Muscle layer of colon (tissue), 2 donors: ENCODE results near the gene OR4M1.
"Not testable (repeated sequence)": the region's sequence is repeated elsewhere in the genome, so short reads cannot be mapped to it uniquely, and the experiment has no call there.

Experiments
- H3K27ac ChIP-seq: one replicate; pipeline ENCODE4 v1.7.0; 2013; ENCODE audit warnings: low read depth, mild to moderate bottlenecking, low read length, moderate library complexity
- H3K27me3 ChIP-seq, 2 donors: one replicate each; pipeline ENCODE4 v1.7.0; 2013; ENCODE audit warnings: low read length in 2 of 2, mild to moderate bottlenecking in 2 of 2; ENCODE audit not compliant: insufficient read depth in 2 of 2, control insufficient read depth in 1 of 2
- H3K36me3 ChIP-seq: one replicate; pipeline ENCODE4 v1.7.0; 2013; ENCODE audit warnings: mild to moderate bottlenecking, low read length; ENCODE audit not compliant: insufficient read depth
- H3K4me1 ChIP-seq: one replicate; pipeline ENCODE4 v1.7.0; 2013; ENCODE audit warnings: mild to moderate bottlenecking, low read length; ENCODE audit not compliant: insufficient read depth
- H3K4me3 ChIP-seq, 2 donors: one replicate each; pipeline ENCODE4 v1.7.0; 2013; ENCODE audit warnings: low read length in 2 of 2, low read depth in 1 of 2, mild to moderate bottlenecking in 1 of 2, moderate library complexity in 1 of 2
- H3K9ac ChIP-seq: one replicate; pipeline ENCODE4 v1.7.0; 2013; ENCODE audit warnings: low read length
- H3K9me3 ChIP-seq: one replicate; pipeline ENCODE4 v1.7.0; 2013; ENCODE audit warnings: mild to moderate bottlenecking, low read length
- donor health status: abdominal sarcoma.
- donor health status: Adenocarcinoma of cecum.

OR4M1 gene, protein sequence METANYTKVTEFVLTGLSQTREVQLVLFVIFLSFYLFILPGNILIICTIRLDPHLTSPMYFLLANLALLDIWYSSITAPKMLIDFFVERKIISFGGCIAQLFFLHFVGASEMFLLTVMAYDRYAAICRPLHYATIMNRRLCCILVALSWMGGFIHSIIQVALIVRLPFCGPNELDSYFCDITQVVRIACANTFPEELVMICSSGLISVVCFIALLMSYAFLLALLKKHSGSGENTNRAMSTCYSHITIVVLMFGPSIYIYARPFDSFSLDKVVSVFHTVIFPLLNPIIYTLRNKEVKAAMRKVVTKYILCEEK

DNA sequence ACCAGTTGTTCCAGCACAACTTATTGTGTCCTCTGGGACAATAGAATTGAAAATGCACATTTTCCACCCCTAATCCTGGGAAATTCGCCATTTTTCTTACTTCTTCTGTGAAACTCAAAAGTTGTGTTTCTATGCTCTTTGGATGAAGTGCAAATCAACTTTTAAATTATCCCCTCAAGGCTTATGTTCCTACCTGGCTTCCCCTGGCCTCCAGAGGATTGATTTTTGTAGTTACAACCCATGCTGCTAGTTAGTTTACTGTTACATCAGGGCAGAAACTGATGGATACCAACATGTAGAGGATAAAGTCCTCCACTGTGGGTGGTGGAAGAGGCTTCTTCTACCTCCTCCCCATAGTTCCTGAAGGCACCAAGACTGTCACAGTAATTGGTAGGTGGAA is at the start of gene OR4M1:
TSS of gene OR4M1 (plus strand) at position 301 of the 400 bp plus-strand sequence. CDS start 6,819 bp downstream, outside the sequence.
- not testable (repeated sequence) for H3K4me1 ChIP-seq, H3K27me3 ChIP-seq, H3K9me3 ChIP-seq, H3K27ac ChIP-seq, H3K4me3 ChIP-seq, H3K9ac ChIP-seq, H3K36me3 ChIP-seq

- H3K36me3 ChIP-seq, result no peaks in the 10 kb centered on the region
- H3K4me1 ChIP-seq, result no peaks in the 10 kb centered on the region
- H3K9me3 ChIP-seq, result no peaks in the 10 kb centered on the region
- no peak overlapping the region for H3K27ac ChIP-seq
- no peak overlapping the region for H3K4me3 ChIP-seq
- H3K9ac ChIP-seq, result no peak overlapping the region
- H3K27me3 ChIP-seq, result no peaks in the 10 kb centered on the region
These were observed 43.9 kb upstream of the OR4M1 start for GRCh38 chr14:19729359-19729758.

DNA sequence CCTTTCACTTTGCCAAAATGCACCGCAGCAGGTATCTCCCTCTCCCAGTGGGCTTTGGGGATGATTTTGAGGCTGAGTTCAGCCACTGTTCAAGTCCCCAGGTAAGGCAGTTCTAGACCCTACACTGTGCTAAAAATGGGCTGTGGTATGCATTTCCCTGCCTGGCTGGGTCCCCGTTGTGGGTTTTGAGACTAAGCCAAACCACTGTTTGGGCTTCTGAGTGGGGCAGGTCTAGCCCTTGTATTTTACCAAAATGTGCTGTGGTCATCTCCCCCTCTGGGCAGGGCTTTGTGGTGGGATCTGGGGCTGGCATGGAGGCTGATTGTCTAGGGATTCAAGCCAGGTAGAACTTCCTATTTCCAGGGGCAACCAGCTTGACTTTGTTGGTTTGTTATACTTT is 43.5 kb upstream of the OR4M1 start:
- no peak overlapping the region for H3K27ac ChIP-seq
- no peaks in the 10 kb centered on the region for H3K4me1 ChIP-seq
- H3K36me3 ChIP-seq, result no peaks in the 10 kb centered on the region
- H3K4me3 ChIP-seq, result no peak overlapping the region
- no peaks in the 10 kb centered on the region for H3K9me3 ChIP-seq
- H3K27me3 ChIP-seq, result no peaks in the 10 kb centered on the region
- H3K9ac ChIP-seq, result no peak overlapping the region

DNA sequence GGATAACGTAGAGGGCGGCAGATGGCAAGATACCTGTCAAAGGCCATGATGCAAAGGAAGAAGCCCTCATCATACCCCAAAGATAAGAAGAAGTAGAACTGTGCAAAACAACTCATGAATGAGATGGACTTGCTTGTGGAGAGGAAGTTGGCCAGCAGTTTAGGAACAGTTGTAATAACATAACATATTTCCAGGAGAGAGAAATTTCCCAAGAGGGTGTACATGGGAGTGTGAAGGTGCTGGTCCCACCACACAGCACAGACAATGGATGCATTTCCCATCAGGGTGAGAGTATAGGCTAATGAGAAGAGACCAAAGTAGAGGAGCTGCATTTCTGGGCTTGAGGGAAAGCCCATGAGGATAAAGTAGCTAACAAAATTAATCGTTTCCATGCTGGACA is 39.4 kb upstream of the OR4M1 start:
- not testable (repeated sequence) for H3K9me3 ChIP-seq, H3K36me3 ChIP-seq

DNA sequence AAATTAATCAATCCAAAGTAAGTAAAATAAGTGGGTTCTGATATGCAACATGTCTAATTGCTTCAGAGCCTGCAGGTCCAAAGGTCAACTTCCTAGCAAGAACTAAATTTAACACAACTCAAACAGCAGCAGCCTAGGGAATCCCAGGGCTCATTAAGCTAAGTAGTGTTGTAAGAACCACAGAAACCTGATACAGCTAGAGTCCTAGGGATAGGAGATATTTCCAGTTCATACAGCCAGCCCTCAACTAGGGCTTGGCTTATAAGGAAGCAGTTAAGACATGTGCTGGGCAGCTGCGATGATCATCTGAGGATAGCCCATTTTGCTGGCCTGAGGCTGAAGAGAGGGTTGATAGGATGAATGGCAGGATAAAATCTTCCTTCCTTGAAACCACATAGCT is 30.0 kb upstream of the OR4M1 start, which contains the start of gene OR4Q3:
TSS of gene OR4Q3 (plus strand) at position 316 of the 400 bp plus-strand sequence.
- Histone ChIP-seq H3K4me3 (no peak within 1 kb of the TSS), H3K9me3 (no peaks in the 10 kb centered on the region), H3K27me3 (no peaks in the 10 kb centered on the region), H3K36me3 (no peaks in the 10 kb centered on the region), H3K9ac (no peak within 1 kb of the TSS), H3K27ac (no peak within 1 kb of the TSS), H3K4me1 (no peaks in the 10 kb centered on the region)

More for the DNA sequence above, 39.4 kb upstream of the OR4M1 start:
- not testable (repeated sequence) for H3K27ac ChIP-seq, H3K27me3 ChIP-seq, H3K4me3 ChIP-seq, H3K4me1 ChIP-seq, H3K9ac ChIP-seq

DNA sequence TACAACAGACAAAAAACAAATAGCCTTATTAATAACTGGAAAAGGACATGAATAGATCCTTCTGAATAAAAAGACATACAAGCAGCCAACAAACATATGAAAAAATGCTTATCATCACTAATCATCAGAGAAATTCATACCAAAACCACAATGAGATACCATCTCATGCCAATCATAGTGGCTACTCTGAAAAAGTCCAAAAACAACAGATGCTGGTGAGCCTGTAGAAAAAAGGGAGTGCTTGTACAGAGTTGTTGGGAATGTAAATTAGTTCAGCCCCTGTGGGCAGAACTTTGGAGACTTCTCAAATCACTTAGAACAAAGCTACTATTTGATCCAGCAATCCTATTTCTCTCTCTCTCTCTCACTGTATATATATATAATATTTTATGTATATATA is 21.0 kb upstream of the OR4M1 start:
- not testable (repeated sequence) for H3K36me3 ChIP-seq, H3K9ac ChIP-seq, H3K4me3 ChIP-seq, H3K4me1 ChIP-seq, H3K9me3 ChIP-seq, H3K27me3 ChIP-seq, H3K27ac ChIP-seq

DNA sequence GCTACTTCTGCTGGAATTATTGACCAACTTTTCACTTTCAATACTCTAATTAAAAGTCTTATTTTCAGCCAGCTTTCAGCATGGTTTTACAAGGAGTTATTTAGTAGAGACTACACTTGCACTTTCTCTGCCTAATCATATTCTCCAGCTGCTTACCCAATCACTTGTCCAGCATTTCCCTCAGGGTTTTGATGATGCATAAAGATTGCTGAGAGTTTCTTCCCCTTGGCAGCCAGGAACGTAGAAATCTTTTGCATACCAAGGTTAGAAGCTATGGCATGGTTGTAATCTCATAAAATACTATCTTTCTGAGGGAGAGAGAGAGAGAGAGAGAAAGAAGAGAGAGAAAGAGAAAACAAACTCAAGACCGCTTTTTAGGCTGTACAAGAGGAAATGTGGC is 19.1 kb upstream of the OR4M1 start:
- H3K4me1 ChIP-seq, result no peaks in the 10 kb centered on the region
- H3K9ac ChIP-seq, result no peak overlapping the region
- H3K27me3 ChIP-seq, result no peaks in the 10 kb centered on the region

DNA sequence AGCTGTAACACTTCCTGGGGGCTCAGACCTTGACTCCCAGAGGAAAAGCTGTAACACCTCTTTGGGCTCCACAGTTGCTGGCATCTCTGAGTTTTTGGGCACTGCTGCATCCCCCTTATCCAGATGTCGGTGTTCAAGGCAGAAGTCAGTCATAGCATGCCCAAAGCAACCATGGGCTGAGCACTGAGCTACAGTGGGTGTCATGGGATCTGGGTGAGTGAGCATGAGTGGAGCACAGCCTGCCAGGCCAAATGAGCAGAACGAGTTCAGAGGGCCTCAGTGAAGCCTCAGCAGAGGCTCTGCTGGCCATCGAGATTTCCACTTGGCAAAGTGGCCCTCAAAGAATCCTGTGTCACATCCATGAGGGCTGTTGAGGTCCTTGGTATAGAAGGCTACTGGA is 1.8 kb upstream of the OR4M1 start:
- H3K9me3 ChIP-seq, H3K9ac ChIP-seq, H3K27ac ChIP-seq, H3K36me3 ChIP-seq, H3K4me3 ChIP-seq, H3K4me1 ChIP-seq, H3K27me3 ChIP-seq: not testable (repeated sequence)

More for the DNA sequence above, 19.1 kb upstream of the OR4M1 start:
- Histone ChIP-seq H3K27ac (no peak overlapping the region), H3K36me3 (no peaks in the 10 kb centered on the region), H3K9me3 (no peaks in the 10 kb centered on the region), H3K4me3 (no peak overlapping the region)

GRCh38 chr14:19771895-19772430 is 1.3 kb upstream of the OR4M1 start:
- Histone ChIP-seq H3K4me1 (no peaks in the 10 kb centered on the region), H3K36me3 (no peaks in the 10 kb centered on the region), H3K27me3 (no peaks in the 10 kb centered on the region), H3K27ac (no peak overlapping the region), H3K4me3 (no peak overlapping the region), H3K9me3 (no peaks in the 10 kb centered on the region), H3K9ac (no peak overlapping the region)

DNA sequence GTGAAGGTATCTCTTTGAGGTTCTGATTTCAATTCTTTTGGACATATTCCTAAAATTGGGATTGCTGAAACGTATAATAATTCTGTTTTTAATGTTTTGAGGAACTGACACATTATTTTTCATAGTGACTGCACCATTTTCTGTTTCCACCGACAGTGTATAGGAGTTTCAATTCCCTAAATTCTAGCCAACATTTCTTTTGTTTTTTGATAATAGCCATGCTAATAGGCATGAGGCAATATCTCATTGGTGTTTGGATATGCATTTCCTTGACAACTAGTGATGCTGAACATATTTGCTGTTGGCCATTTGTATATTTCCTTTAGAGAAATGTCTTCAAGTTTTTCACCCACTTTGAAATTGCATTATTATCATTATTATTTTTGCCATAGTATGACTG is 850 bp upstream of the OR4M1 start:
- not testable (repeated sequence) for H3K9me3 ChIP-seq, H3K27ac ChIP-seq, H3K4me3 ChIP-seq, H3K36me3 ChIP-seq, H3K27me3 ChIP-seq, H3K9ac ChIP-seq, H3K4me1 ChIP-seq

DNA sequence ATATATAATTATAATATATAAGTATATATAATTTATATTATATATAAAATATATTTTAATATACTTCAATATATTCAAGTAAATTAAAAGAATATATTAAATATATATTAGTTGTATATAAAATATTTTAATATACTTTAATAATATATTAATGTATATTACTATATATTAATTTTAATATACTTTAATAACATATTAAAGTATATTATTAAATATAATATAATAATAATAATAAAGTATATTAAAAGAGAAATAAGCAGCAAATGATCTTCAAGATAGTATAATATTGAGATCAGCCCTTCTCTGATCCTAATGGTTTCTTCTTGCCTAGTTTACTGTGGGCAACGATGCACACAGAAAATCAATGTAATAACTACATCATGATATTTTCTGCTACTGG is 2.3 kb downstream of the OR4M1 start:
- Histone ChIP-seq H3K4me3 (no peak overlapping the region), H3K9ac (no peak overlapping the region), H3K9me3 (no peaks in the 10 kb centered on the region), H3K36me3 (no peaks in the 10 kb centered on the region), H3K27me3 (no peaks in the 10 kb centered on the region), H3K27ac (no peak overlapping the region), H3K4me1 (no peaks in the 10 kb centered on the region)

GRCh38 chr14:19785848-19786247 is 12.5 kb downstream of the OR4M1 start:
- H3K9me3 ChIP-seq, H3K36me3 ChIP-seq, H3K27me3 ChIP-seq, H3K9ac ChIP-seq, H3K4me3 ChIP-seq, H3K4me1 ChIP-seq, H3K27ac ChIP-seq: not testable (repeated sequence)
